Activated CD4-positive, alpha-beta T cell treated with anti-CD3 and anti-CD28 coated beads, Interleukin-2, amount 50 U/mL, for 24 hours (primary cell): ENCODE data around the gene UBASH3B.
A peak's percentile ranks its signal among the peaks of the same experiment; 100 is the strongest.
"Not testable (repeated sequence)": the region's sequence is repeated elsewhere in the genome, so short reads cannot be mapped to it uniquely, and the experiment has no call there.

Experiments
- DNase-seq, 2 donors: peaks; one replicate each; pipeline ENCODE4 v3.0.0-alpha.2; 2020; ENCODE audit warnings: low read depth in 1 of 2, low spot score in 1 of 2

UBASH3B gene, protein sequence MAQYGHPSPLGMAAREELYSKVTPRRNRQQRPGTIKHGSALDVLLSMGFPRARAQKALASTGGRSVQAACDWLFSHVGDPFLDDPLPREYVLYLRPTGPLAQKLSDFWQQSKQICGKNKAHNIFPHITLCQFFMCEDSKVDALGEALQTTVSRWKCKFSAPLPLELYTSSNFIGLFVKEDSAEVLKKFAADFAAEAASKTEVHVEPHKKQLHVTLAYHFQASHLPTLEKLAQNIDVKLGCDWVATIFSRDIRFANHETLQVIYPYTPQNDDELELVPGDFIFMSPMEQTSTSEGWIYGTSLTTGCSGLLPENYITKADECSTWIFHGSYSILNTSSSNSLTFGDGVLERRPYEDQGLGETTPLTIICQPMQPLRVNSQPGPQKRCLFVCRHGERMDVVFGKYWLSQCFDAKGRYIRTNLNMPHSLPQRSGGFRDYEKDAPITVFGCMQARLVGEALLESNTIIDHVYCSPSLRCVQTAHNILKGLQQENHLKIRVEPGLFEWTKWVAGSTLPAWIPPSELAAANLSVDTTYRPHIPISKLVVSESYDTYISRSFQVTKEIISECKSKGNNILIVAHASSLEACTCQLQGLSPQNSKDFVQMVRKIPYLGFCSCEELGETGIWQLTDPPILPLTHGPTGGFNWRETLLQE

DNA sequence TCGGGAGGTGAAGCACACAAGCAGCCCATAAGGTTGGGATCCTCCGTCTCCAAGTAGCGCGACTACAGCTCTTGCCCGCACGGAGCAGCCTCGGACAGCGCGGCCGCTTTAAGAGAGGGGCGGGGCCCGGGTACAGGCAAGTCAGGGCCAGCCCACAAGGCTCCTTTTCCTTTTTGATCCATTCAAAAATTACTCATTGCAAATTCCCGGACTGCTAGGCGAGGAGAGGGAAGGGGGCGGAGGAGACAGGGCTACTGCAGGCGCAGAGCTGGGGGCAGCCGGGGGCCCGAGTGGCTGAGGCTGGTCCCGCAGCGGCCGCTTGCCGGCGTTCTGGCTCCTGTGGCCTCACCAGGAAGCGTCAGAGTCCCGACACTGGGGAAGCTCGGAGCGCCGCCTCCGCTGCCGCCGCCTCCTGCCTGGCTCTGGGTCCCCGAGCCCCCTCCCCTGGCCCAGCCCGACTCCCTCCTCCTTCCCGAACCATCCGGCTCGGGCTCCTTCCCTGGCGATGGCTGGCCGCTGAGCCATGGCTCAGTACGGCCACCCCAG lies at the start of gene UBASH3B:
TSS of gene UBASH3B (plus strand) at position 196 of the 546 bp plus-strand sequence. CDS start at position 524, 328 bp downstream.
- peak; percentile 43 to 49 for DNase-seq

DNA sequence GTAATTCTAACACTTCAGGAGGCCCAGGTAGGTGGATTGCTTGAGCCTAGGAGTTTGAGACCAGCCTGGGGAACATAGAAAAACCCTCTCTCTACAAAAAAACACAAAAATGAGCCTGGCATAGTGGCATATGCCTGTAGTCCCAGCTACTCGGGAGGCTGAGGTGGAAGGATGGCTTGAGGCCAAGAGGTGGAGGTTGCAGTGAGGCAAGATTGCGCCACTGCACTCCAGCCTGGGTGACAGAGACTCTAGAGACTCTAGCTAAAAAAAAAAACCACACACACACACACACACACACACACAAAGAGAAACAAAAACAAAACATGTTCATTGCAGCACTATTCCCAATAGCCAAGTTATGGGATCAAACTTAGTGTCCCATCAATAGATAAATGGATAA lies 48.4 kb upstream of the UBASH3B start:
- DNase-seq = not testable (repeated sequence)

DNA sequence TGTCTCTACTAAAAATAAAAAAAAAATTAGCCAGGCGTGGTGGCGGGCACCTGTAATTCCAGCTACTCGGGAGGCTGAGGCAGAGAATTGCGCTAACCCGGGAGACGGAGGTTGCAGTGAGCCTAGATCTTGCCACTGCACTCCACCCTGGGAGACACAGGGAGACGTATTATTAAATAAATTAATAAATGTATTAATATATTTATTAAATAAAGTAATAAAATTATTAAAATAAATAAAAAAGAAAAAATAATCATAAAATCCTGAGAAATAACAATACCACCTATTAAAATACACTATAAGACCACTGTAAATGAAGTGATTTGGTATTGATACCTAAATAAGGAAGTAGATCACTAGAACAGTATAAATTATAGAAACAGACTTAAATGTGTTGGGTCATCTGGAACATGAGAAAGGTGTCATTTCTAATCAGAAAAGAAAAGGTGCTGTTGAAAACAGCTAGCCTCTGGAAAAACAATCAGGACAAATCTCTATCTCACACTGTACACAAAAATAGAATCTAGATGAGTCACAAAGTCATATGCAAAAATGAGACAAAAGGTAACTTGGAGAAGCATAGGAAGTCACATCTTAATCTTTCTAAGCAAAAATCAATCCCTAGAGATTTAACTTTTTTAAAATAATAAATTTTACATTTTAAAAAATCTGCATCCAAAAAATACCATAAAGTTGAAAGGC lies 43.2 kb upstream of the UBASH3B start:
- DNase-seq = no peak

DNA sequence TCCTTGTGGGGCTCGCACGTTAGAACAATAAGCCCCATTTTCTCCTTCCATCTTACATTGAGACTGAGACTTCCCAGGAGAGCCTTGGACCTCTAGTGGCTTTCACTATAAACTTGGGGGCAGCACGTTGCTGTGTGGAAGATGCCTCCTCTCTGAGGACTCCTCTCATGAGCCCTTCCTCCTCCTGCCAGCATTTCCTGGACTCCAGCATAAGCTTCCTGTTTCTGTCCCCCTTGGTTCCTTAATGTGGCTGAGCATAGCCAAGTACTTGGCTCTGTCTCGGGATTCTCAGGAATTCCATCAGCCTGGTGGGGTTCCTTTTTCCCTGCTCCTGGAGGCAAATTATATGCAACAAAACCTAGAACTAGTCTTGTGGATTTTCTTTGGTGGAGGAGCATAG lies 38.8 kb upstream of the UBASH3B start:
- DNase-seq = no peak

DNA sequence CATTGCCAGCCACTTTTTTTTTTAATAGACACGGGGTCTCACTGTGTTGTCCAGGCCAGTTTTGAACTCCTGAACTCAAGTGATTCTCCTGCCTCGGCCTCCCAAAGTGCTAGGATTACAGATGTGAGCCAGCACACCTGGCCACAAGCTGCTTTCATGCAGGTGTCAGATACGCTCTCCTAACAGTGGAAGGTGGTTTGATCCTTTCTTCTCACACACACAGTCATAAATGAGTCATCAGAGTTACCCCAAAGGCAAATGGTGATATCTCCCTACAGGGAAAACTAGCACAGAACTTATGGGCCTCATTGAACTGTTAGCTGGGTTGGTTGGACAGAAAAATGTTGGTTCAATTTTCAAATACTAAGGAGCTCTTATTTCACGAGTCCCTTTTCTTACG lies 38.2 kb upstream of the UBASH3B start:
- DNase-seq = no peak

DNA sequence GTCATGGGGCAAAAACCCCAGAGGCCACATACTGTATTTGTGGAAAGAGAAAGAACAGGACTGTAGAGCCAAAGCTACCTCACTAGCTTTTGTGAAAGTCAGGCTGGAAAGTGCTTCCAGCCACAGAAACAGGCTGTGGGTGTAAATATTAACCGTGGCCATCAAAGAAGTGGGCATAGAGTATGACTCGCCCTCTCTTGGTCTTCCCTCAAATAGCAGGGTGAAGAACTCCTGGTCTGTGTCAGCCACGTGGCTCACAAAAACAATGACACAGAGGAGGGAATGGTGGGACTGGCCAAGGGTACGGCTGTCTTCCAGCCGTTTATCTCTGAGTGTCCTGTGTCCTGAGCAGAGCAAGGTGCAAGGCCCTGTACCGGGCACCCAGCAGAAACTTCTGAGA lies 37.6 kb upstream of the UBASH3B start:
- DNase-seq = no peak

DNA sequence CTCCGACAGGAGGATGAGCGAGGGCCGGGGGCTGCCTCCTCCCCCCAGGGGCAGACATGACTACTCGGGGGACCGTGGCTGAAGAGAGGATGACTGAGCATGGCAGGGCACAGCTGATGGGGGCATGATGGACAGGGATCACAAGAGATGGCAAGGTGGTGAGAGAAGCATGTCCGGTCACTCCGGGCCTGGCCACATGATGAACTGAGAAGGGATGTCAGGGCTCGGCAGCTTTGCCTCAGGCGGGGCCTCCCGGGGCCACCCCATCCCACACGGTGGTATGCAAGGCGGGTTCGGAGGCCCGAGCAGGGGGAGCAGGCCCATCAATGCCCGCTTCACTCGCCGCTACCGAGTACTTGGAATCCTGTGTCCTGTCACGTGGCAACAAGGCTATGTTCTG lies 36.6 kb upstream of the UBASH3B start:
- no peak for DNase-seq

DNA sequence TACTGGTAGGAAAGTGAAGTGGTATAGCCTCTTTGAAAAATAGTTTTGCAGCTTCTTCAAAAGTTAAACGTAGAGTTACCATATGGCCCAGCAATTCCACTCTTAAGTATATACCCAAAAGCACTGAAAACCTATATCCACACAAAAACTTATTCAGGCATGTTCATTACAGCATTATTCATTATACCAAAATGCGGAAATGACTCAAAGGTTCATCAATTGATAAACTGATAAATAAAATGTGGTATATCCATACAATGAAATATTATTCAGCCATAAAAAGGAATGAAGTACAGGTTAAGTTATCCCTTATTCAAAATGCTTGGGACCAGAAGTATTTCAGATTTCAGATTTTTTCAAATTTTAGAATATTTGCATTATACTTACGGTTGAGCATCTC lies 35.8 kb upstream of the UBASH3B start:
- no peak for DNase-seq

DNA sequence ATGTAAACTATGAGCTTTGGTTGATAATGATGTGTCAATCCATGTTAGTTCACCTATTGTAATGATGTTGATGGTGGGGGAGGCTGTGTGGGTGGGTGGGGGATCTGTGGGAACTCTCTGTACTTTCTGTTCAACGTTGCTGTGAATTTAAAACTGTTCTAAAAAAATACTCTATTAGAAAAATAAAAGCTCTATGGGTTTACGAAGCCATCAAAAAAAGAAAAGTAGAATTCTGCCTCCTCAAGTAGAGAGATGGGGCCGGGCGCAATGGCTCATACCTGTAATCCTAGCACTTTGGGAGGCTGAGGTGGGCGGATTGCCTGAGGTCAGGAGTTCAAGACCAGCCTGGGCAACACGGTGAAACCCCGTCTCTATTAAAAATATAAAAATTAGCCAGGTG lies 30.0 kb upstream of the UBASH3B start:
- DNase-seq = not testable (repeated sequence)

DNA sequence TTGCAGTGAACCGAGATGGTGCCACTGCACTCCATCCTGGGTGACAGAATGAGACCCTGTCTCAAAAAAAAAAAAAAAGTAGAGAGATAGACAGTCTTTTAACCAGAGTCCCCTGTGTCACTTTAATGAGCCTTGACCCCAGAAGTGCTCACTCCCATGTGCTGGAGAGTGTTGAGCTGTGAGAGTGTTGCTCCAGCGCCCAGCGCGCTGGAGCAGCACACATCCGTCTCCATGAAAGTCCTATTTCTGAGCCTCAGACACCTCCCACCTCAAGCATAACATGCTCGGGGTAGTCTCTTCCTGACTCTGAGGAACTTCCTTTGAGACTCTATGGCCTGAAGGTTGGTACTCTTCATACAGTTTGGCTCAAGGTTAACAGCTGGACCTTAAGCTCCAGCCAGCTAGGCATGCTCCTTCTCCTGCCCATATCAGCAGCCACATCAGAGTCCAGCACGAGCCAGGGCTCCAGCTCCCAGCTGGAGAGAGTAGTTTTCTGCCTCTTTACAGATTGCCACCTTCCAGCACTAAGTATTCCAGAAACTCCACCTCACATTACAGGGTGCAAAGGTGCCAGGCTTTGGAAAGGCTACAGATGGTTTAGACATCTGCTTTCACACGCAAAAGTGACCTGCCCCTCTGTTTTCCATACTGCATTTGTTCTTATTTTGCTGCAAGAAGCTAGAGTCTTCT lies 29.4 kb upstream of the UBASH3B start:
- no peak for DNase-seq

DNA sequence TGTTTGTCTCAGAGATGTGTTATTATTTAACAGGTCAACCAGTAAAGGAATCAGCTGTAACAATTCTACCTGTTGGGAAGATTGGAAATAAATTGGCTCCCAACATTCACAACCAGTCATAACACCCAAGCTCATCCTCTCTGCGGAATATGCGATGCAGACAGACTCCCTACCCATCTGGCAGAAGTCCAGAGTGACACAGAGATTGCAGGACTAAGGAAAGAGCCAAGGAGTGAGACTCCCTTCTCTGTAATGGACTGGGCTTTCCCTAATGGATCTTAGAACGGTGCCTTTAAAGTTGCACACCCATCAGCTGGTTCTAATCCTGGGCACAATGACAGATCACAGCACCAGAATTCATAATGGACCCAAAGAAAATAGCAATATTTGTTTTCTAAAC lies 27.8 kb upstream of the UBASH3B start:
- DNase-seq = no peak

DNA sequence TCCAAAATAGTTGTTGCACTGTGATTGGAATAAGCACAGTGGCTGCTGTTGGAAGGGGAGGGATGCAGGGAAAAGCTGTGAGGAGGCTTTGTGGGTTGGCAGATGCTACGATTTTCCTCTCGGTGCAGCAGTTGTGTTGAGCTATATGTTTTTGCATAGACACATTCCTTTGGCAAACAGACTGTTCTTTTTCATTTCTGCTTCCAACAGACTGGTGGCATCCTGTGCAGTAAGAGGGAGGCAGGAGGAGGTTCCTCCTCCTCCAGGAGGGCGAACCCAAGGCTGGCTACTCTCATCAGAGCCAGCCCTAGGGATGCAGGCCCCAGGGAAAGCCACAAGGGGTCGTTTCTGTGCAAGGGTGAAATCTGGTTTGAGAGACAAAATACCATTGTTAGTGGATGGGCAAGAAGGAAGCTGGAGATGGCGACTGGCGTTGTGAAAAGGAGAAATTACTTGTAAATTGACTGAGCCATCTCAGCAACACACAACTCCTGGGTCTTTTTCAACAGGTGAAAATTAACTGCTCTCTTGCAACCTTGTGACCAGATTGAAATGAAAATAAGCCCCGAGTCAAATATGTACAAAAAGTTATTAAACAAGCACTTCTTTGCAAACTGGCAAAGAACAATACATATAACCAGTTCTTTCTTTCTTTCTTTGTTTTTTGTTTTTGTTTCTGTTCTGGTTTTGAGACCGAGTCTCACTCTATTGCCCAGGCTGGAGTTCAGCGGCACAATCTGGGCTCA lies 26.5 kb upstream of the UBASH3B start:
- DNase-seq = peak; percentile 50 to 63

DNA sequence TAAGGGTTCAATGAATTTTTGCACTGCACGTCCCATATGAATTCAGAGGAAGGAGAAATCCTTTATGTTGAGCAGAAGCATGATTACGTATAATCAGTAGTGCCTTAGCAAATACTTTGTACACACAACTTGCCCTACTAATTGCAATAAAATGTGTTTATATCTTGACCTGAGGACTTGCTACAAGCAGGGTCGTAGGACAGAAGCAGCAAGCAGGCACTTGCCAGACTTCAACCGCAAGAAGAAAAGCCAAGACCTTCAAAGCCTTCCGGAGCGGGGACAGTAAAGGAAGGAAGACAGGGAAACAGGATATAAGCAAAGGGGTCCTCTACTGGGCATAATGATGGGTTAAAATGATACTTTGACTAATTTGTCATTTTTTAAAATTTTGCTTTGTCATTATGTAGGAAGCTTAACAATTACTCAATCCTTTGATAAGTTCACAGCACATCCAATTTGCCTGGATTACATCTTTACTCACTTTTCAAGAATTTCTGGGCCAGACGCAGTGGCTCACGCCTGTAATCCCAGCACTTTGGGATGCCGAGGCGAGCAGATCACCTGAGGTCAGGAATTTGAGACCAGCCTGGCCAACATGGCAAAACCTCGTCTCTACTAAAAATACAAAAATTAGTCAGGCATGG lies 23.2 kb upstream of the UBASH3B start:
- no peak for DNase-seq

DNA sequence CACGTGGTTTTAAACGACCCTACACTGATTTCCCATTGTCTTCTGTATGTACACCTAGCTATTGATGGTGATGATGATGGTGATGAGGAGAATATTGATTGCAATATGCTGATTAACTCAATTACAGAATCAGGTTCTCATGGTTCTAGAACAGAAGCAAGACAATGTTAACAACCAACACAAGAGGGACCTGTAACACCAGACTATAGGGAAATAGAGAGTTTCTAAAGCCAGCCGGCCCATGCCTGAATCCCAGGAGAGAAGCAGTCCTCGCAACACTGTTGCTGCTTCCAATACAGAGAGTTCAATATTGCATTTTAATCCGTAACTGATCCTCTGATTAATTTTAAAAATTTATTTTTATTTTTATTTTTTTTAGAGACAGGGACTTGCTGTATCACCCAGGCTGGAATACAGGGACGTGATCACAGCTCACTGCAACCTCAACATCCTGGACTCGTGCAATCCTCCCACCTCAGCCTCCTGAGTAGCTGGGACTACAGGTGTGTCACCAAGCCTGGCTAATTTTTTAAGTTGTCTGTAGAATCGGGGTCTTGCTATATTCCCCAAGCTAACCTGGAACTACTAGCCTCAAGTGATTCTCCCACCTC lies 22.2 kb upstream of the UBASH3B start:
- DNase-seq = peak in 1 of 2 donors; percentile 6

DNA sequence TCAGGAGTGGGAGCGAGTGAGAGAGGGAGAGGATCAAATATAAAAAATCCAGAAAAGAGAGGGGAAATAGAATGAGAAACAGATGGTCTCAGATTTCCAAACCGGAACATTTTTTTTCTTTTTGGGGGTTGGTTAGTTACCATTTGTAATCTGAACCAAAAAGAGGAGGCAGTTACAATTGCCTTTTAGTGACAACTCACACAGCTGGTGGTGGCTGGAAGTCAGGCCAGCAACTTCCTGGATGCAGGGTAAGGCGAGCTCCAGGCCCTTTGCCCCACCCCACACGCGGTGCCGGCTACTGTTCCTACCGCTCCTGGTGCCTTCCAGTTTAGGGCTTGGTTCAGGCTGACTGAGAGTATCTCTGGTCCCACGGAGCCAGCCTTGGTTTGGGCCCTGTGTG lies 21.0 kb upstream of the UBASH3B start:
- no peak for DNase-seq

DNA sequence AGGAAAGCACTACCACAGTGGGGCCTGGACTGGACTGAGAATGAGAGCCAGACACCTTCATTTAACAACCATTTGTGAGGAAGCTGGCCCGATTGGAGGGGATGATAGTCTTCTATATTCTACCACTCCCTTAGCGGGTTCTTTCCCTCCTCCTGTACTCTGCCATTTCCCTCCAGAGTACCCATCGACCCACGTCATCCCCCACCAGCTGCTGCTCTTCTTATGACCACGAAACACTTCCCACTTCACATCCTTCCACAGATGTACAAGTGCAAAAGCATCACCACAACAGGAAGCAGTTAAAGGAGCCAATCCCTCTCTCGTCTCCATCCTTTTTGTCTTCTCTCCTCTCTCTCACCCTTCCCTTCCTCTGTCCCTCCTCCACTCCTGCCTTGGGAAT lies 18.0 kb upstream of the UBASH3B start:
- DNase-seq = no peak

DNA sequence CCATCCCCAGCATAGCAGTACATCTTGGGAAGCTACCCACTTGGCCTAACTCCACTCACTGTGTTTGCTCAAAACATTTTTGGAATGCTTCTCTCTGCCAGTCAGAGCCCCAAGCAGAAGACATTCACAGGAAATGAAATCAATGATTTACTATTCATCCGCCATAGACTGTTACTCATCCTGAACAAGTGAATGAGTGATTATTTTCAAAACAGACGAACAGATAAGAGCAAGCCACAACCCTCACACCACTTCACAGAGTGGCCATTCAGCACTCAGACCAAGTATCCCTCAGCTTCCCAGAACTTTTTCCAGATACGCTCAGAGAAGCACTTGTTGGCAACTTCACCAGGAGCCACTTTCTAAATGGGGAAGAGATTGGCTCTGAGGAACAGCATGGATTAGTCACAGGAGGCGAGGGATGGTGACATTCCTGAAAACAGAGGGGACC lies 13.0 kb upstream of the UBASH3B start:
- DNase-seq = no peak

DNA sequence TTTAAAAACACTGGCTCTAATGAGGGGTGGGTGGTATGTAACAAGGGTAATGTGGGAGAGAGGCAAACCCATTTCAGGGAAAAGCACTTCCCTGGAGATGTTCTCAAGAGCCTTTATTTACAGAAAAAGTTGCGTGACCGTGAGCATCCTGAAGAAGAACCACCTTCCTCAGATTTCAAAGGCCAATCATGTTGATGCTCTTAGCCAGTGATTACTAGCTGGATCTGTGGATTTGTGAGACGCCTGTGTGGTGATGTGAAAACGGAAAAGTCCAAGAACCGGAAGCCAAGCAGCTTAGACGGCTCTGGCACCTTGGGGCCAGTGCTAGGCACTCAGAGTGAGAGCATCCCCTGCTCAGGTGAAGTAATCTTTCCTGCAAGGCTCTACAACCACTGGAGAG lies 12.6 kb upstream of the UBASH3B start:
- no peak for DNase-seq

DNA sequence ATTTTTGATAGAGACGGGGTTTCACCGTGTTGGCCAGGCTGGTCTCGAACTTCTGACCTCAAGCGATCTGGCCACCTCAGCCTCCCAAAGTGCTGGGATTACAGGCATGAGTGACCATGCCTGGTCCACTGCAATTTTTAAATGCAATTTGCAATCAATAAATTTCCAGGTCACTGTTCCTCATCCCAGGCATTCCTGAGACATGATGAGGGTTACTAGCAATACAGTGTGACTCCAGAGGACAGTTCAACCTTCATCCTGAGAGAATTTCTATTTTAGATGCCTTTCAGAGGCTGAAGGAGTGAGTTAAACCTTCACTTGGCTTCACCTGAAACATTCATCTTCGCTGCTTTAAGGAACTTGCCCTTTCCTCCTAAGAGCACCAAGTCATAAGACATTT lies 9.7 kb upstream of the UBASH3B start:
- no peak for DNase-seq
